GM12878 (cell line): ENCODE measurements around the gene RAD51B.

Experiments used
- CBFB ChIP-seq: IDR thresholded peaks from 2 replicates; pipeline ENCODE4 v1.6.1; 2016; ENCODE audit warnings: antibody characterized with exemption, low read depth
- POLR2AphosphoS2 ChIP-seq: IDR thresholded peaks from 2 replicates; pipeline ENCODE4 v1.6.1; 2011; ENCODE audit warnings: low read depth, mild to moderate bottlenecking, low read length, improper control_type of control experiment, moderate library complexity

DNA sequence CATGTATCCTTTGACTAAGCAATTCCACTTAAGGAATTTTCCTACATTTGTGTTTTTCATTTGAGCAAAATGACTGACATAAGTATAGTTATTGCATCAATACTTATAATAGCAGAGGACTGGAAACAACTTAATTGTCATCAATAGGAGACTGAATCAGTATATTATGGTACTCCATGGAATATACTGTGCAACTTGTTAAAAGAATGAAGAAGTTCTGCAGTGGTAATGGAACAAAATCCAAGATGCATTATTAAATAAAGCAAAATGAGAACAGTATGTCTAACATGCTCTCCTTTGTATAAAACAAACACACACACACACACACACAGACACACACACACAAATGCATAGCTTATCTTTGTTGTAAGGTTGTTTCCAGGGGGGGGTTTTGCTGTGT, 303.1 kb downstream of the RAD51B start:
- TF ChIP-seq CBFB (no peak), POLR2AphosphoS2 (no peak)
